Measurements from ENCODE around the gene TRNT1.

Gene TRNT1

GRCh38 chr3:3137526-3137925, 10.8 kb downstream of the TRNT1 start:
- TF ChIP-seq CTCF (IDR thresholded peaks at IDR 0.05) = no peak

GRCh38 chr3:3141939-3142338, 15.2 kb downstream of the TRNT1 start:
- TF ChIP-seq CTCF (IDR thresholded peaks at IDR 0.05) = no peak

GRCh38 chr3:3145831-3146230, 19.1 kb downstream of the TRNT1 start:
- TF ChIP-seq CTCF (IDR thresholded peaks at IDR 0.05) = no peak

GRCh38 chr3:3149560-3149959, 22.8 kb downstream of the TRNT1 start:
- TF ChIP-seq CTCF (IDR thresholded peaks at IDR 0.05) = no peak

- no peak for TF ChIP-seq CTCF (IDR thresholded peaks at IDR 0.05)
Observed at GRCh38 chr3:3151513-3151912, 24.8 kb downstream of the TRNT1 start.

GRCh38 chr3:3154879-3155610, 28.3 kb downstream of the TRNT1 start:
- no peak for TF ChIP-seq CTCF (IDR thresholded peaks at IDR 0.05)

GRCh38 chr3:3157484-3157883, 30.7 kb downstream of the TRNT1 start:
- TF ChIP-seq CTCF (IDR thresholded peaks at IDR 0.05) = no peak

GRCh38 chr3:3160826-3161225, 34.1 kb downstream of the TRNT1 start:
- no peak for TF ChIP-seq CTCF (IDR thresholded peaks at IDR 0.05)

Measured in LNCAP (cell line).